Kidney epithelial cell (primary cell): Measurements from ENCODE around the gene TYRO3. TPM values are rescaled to one million over a fixed set of nuclear protein-coding genes. Genes with fewer than 3 reads are reported as not detected.

Experiments
- DNase-seq: peaks from one replicate; pipeline ENCODE4 v3.0.0-alpha.2; 2010; ENCODE audit warnings: low read depth
- H3K27me3 ChIP-seq: 2 replicates; pipeline ENCODE4 v1.6.0; 2011; ENCODE audit warnings: low read length; ENCODE audit not compliant: control insufficient read depth, insufficient read depth
- H3K36me3 ChIP-seq: 2 replicates; pipeline ENCODE4 v1.5.1; 2011; ENCODE audit warnings: low read length; ENCODE audit not compliant: control insufficient read depth, insufficient read depth
- H3K4me3 ChIP-seq: 2 replicates; pipeline ENCODE4 v1.5.1; 2011; ENCODE audit warnings: low read depth, mild to moderate bottlenecking, control low read depth, low read length
- CTCF ChIP-seq: IDR thresholded peaks from 2 replicates; pipeline ENCODE4 v1.5.1; 2011; ENCODE audit warnings: mild to moderate bottlenecking, moderate library complexity, low read length, control low read depth, inconsistent platforms; ENCODE audit not compliant: insufficient read depth, poor library complexity, severe bottlenecking
- total RNA-seq: library from RNA; depleted of rRNA; stranded (reverse); fragments of >200 nt; gene quantifications from 2 replicates; pipeline ENCODE4 v1.2.3, GENCODE V29; 2015

TYRO3 gene
- 5.2 and 10.7 TPM in 2 replicates for total RNA-seq

DNA sequence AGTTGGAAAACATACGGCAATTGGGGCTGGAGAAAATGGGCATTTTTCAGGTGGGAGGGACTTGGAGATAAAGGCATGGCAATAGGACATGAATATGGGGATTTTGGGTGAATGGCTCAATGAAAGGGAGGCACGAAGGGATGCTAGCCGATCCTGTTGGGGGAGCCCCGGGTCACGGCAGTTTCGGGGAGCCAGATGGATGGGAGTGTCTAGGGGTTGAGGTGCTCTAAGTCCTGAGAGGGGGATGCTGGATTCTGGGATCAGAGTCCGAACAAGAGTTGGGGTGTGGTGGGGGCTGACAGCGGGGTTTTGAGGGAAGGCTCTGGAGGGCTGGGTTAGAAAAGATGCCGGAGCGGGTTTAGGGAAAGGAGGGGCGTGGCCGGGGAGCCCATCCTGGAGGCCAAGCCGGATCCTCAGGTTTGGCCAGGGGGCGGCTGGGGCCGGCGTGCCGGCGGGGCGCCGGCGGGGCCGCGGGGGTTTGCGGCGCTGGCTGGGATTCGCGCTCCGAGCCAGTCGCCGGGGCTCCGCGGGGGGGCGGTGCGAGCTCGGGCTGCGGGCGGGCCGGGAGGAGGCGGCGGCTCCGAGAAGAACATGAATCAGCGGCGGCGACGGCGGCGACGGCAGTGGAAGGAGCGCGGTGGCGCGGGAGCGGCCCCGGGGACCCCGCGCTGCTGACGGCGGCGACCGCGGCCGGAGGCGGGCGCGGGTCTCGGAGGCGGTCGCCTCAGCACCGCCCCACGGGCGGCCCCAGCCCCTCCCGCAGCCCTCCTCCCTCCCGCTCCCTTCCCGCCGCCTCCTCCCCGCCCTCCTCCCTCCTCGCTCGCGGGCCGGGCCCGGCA lies at the start of gene TYRO3:
Gene TYRO3 (plus strand): TSS at position 813 of the 839 bp plus-strand sequence. CDS start 46 bp downstream, outside the sequence.
- no peak for TF ChIP-seq CTCF
- peak within 1 kb of the TSS; percentile 48 for H3K4me3 ChIP-seq
- H3K27me3 ChIP-seq = no peaks in the 10 kb centered on the region
- H3K36me3 ChIP-seq = no peaks in the 10 kb centered on the region
- DNase-seq = no peak

- DNase-seq = no peak
- Histone ChIP-seq H3K36me3 (no peaks in the 10 kb centered on the region), H3K27me3 (peaks cover 40% of the 10 kb centered on the region), H3K4me3 (no peak overlapping the region)
- no peak for TF ChIP-seq CTCF
Measured at GRCh38 chr15:41510728-41511127, 48.3 kb upstream of the TYRO3 start.

DNA sequence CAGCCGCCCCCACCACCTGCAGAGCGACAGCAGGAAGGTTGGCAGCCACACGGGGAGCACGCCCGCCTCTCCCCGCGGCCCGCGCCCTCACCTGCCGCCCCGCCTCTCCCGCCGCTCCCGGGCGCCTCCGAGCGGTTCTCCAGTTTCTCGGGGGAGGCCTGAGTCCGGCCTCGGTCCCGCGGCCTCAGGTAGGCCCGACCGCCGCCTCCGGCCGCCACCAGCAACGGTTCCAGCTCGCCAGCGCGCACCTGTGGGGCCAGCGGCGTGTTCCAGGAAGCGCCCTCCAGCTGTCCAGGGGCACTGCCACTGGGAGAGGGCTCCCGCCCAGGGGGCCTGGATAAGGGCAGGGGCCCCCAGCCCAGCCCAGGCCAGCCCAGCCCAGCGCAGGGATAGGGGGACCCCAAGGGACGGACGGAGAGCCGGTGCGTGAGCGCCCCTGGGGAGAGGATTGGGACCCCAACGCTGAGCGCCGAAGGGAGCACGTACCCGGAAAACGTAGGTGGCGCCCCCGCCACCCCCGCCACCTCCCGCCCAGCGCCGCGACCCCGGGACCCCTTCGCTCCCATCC lies 47.6 kb upstream of the TYRO3 start:
- DNase-seq = no peak
- Histone ChIP-seq H3K4me3 (no peak overlapping the region), H3K36me3 (no peaks in the 10 kb centered on the region), H3K27me3 (peaks cover 38% of the 10 kb centered on the region)
- no peak for TF ChIP-seq CTCF

DNA sequence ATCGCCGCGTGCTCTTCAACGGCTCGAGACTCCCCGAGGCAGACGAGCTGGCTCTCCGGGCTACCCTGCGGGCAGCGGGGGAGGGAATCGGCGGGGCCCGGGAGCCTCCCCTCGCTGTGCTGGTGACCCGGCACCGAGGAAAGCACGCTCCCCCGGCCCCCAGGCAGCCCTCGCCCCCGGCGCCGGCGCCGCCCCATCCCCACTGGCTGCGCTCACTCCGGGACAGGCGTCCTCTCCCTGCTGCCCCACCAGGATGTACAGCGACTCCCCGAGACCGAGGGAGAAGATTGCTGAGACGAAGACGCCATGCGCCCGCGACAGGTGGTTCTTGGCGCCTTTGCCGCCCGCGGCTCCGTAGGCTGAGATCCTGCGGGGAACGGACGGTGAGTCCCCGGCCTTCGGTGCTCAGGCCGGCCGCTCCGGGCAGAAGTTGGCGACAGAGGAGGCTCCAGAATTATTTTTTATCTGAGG lies 47.1 kb upstream of the TYRO3 start:
- peaks cover 38% of the 10 kb centered on the region for H3K27me3 ChIP-seq
- no peak overlapping the region for H3K4me3 ChIP-seq
- no peaks in the 10 kb centered on the region for H3K36me3 ChIP-seq
- DNase-seq = no peak
- no peak for TF ChIP-seq CTCF

GRCh38 chr15:41512512-41512939 lies 46.5 kb upstream of the TYRO3 start:
- peaks cover 38% of the 10 kb centered on the region for H3K27me3 ChIP-seq
- H3K36me3 ChIP-seq = no peaks in the 10 kb centered on the region
- DNase-seq = no peak
- TF ChIP-seq CTCF = no peak
- no peak overlapping the region for H3K4me3 ChIP-seq
